RWPE1 (cell line): ENCODE results near the gene PLXNB2.

Experiments used
- CTCF ChIA-PET: fragments of 350-600 bp; sonication (Branson Sonifier 250); formaldehyde crosslinking; extraction: SDS; loops from one replicate; lab custom pipeline; 2021; lab: Yijun Ruan, JAX
- POLR2A ChIA-PET: fragments of 400-600 bp; formaldehyde crosslinking; extraction: SDS; loops from one replicate; lab custom pipeline; 2020; ENCODE audit warnings: antibody characterized with exemption; ENCODE audit not compliant: low non-redundant PET; lab: Yijun Ruan, JAX
- DNase-seq: peaks from one replicate; pipeline ENCODE4 v3.0.0; 2012; ENCODE audit warnings: low spot score
- H3K27ac ChIP-seq: fragments of 450-650 bp; 2 replicates; pipeline ENCODE4 v1.5.1; 2017
- CTCF ChIP-seq: fragments of 450-650 bp; conservative IDR thresholded peaks from 2 replicates; pipeline ENCODE4 v1.5.1; 2017; ENCODE audit warnings: low read depth, mild to moderate bottlenecking

Gene PLXNB2

GRCh38 chr22:50300620-50301257 is 6.7 kb downstream of the PLXNB2 start:
- ChIA-PET POLR2A (no interaction called here), CTCF (no interaction called here)
- TF ChIP-seq CTCF, result no peak
- no peak for DNase-seq
- peak overlapping the region; percentile 100 for H3K27ac ChIP-seq

GRCh38 chr22:50299785-50300619 is 7.4 kb downstream of the PLXNB2 start:
- DNase-seq, result no peak
- ChIA-PET POLR2A (no interaction called here), CTCF (interaction anchor here (0.5 kb wide), 1 partner anchor 72 kb away, joined by 3 read pairs; no protein-coding TSS in a partner anchor)
- H3K27ac ChIP-seq, result peak overlapping the region; percentile 100
- TF ChIP-seq CTCF, result no peak

GRCh38 chr22:50298937-50299784 is 8.3 kb downstream of the PLXNB2 start:
- ChIA-PET CTCF (interaction anchor here (0.5 kb wide), 1 partner anchor 72 kb away, joined by 3 read pairs; no protein-coding TSS in a partner anchor), POLR2A (no interaction called here)
- TF ChIP-seq CTCF, result no peak
- H3K27ac ChIP-seq, result peak overlapping the region; percentile 100
- no peak for DNase-seq

DNA sequence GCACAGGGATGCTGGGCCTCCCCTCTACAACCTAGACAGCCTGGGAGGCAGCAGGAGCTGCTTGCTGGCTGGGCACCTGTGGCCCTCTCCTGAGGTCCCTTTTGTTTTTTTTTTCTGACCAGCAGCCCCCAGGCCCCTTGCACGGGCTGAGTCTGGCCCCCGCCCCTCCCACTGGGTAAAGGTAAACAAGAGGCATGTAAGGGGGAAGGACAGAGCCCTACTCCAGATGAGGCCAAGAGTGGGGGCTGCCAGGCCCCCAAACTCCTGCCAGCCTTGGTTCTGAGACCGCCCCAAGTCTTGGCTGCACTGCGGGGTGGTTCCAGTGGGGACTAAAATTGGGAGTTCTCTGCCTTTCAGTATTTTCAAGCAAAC is 9.2 kb downstream of the PLXNB2 start:
- ChIA-PET CTCF (no interaction called here), POLR2A (interaction anchor here (0.6 kb wide), 1 partner anchor 16 kb away, joined by 3 read pairs; no protein-coding TSS in a partner anchor)

DNA sequence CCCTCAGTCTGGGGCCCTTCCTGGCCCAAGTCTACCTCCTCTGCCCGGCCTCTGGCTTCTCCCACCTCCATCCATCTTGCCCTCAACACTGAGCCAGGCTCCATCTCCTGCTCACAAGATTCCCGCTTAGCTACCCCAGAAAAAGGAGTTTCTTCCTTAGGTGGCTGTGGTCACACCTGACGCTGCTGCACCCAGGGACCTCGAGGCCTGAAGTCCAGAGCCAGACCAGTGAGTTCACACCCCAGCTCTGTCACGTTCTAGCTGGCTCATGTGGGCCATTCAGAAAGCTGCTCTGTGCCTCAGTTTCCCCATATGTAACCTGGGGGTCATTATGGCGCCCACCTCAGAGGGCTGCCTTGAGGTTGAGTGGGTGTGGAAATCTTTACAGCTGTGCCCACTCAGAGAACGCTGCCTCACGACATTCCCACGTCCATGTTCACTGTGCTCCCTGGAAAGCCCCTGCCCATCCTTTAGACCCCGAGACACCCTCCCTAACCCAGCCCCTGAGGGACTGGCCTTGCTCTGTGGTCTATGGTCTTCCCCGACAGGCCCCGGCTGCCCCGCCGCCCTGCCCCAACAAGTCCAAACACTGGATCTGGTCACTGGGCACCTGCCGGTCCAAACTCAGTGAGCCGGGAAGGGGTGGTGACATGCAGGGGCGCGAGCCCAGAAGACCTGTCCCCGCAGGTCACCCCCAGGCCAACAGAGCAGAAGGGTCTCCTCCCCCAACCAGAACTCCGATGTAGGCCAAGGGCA is 9.8 kb downstream of the PLXNB2 start:
- POLR2A ChIA-PET, result interaction anchor here (0.6 kb wide), 1 partner anchor 15 kb away, joined by 3 read pairs; no protein-coding TSS in a partner anchor
- peak overlapping the region; percentile 100 for H3K27ac ChIP-seq
- CTCF ChIA-PET, result no interaction called here
- DNase-seq, result no peak
- TF ChIP-seq CTCF, result no peak

More for the DNA sequence above, 9.2 kb downstream of the PLXNB2 start:
- no peak for DNase-seq
- H3K27ac ChIP-seq, result peak overlapping the region; percentile 100
- no peak for TF ChIP-seq CTCF
